Measurements from ENCODE around the gene MTCP1.

The MTCP1 gene

GRCh38 chrX:155070663-155070974 lies 317 bp downstream of the MTCP1 start:
- no peak for DNase-seq
- peaks cover 26% of the 10 kb centered on the region for H3K36me3 ChIP-seq
- no peaks in the 10 kb centered on the region for H3K27me3 ChIP-seq (ENCODE audit: insufficient read depth, low read depth, severe bottlenecking)
- peak overlapping the region; percentile 86 for H3K4me3 ChIP-seq (ENCODE audit: low read depth, low read length)
- no peaks in the 10 kb centered on the region for H3K9me3 ChIP-seq (ENCODE audit: severe bottlenecking)
- H3K27ac ChIP-seq: peak overlapping the region; percentile 90
- no peak for TF ChIP-seq CTCF (IDR thresholded peaks at IDR 0.05; ENCODE audit: low read depth, low read length)

- H3K36me3 ChIP-seq: peaks cover 21% of the 10 kb centered on the region
- no peaks in the 10 kb centered on the region for H3K9me3 ChIP-seq (ENCODE audit: severe bottlenecking)
- DNase-seq: no peak
- peak overlapping the region; percentile 90 for H3K27ac ChIP-seq
- H3K27me3 ChIP-seq (ENCODE audit: insufficient read depth, low read depth, severe bottlenecking): no peaks in the 10 kb centered on the region
- peak overlapping the region; percentile 86 for H3K4me3 ChIP-seq (ENCODE audit: low read depth, low read length)
- TF ChIP-seq CTCF (IDR thresholded peaks at IDR 0.05; ENCODE audit: low read depth, low read length): no peak
Observed at GRCh38 chrX:155070038-155070437, 898 bp downstream of the MTCP1 start.

GRCh38 chrX:155069414-155069813 lies 1.5 kb downstream of the MTCP1 start:
- Histone ChIP-seq H3K27me3 (ENCODE audit: insufficient read depth, low read depth, severe bottlenecking) (no peaks in the 10 kb centered on the region), H3K9me3 (ENCODE audit: severe bottlenecking) (no peaks in the 10 kb centered on the region), H3K36me3 (peaks cover 19% of the 10 kb centered on the region), H3K4me3 (ENCODE audit: low read depth, low read length) (no peak overlapping the region), H3K27ac (no peak overlapping the region)
- DNase-seq: no peak
- no peak for TF ChIP-seq CTCF (IDR thresholded peaks at IDR 0.05; ENCODE audit: low read depth, low read length)

- Histone ChIP-seq H3K4me3 (ENCODE audit: low read depth, low read length) (no peak overlapping the region), H3K27ac (no peak overlapping the region), H3K9me3 (ENCODE audit: severe bottlenecking) (no peaks in the 10 kb centered on the region), H3K36me3 (peaks cover 6% of the 10 kb centered on the region), H3K27me3 (ENCODE audit: insufficient read depth, low read depth, severe bottlenecking) (peaks cover 3% of the 10 kb centered on the region)
- DNase-seq: no peak
- TF ChIP-seq CTCF (IDR thresholded peaks at IDR 0.05; ENCODE audit: low read depth, low read length): no peak
Observed at GRCh38 chrX:155068165-155068564, 2.8 kb downstream of the MTCP1 start.

- TF ChIP-seq CTCF (IDR thresholded peaks at IDR 0.05; ENCODE audit: low read depth, low read length): no peak
- no peak for DNase-seq
Observed at GRCh38 chrX:155065035-155065734, 5.8 kb downstream of the MTCP1 start.

GRCh38 chrX:155061760-155062159 lies 9.2 kb downstream of the MTCP1 start:
- H3K27ac ChIP-seq: no peak overlapping the region
- peaks cover 3% of the 10 kb centered on the region for H3K27me3 ChIP-seq (ENCODE audit: insufficient read depth, low read depth, severe bottlenecking)
- peaks cover 5% of the 10 kb centered on the region; the same call in 1 of the 2 replicates for H3K36me3 ChIP-seq
- H3K4me3 ChIP-seq (ENCODE audit: low read depth, low read length): no peak overlapping the region
- no peak for DNase-seq
- TF ChIP-seq CTCF (IDR thresholded peaks at IDR 0.05; ENCODE audit: low read depth, low read length): no peak
- no peaks in the 10 kb centered on the region for H3K9me3 ChIP-seq (ENCODE audit: severe bottlenecking)

More at GRCh38 chrX:155065035-155065734, 5.8 kb downstream of the MTCP1 start:
- Histone ChIP-seq H3K4me3 (ENCODE audit: low read depth, low read length) (no peak overlapping the region), H3K27me3 (ENCODE audit: insufficient read depth, low read depth, severe bottlenecking) (peaks cover 3% of the 10 kb centered on the region), H3K36me3 (peaks cover 5% of the 10 kb centered on the region; the same call in 1 of the 2 replicates), H3K27ac (no peak overlapping the region), H3K9me3 (ENCODE audit: severe bottlenecking) (no peaks in the 10 kb centered on the region)
